NT2/D1 (cell line): ENCODE measurements around the gene ANAPC4.

Experiments
- SUZ12 ChIP-seq: IDR thresholded peaks from 2 replicates; pipeline ENCODE4 v1.6.1; 2011; ENCODE audit not compliant: insufficient read length, insufficient read depth; ENCODE audit errors: extremely low read depth
- YY1 ChIP-seq: IDR thresholded peaks from 2 replicates; pipeline ENCODE4 v1.6.1; 2011; ENCODE audit not compliant: insufficient read length, insufficient read depth
- ZNF274 ChIP-seq: IDR thresholded peaks from 2 replicates; pipeline ENCODE4 v1.6.1; 2011; ENCODE audit warnings: mild to moderate bottlenecking, low read depth, low read length

- TF ChIP-seq SUZ12, result no peak
- no peak for TF ChIP-seq YY1
- no peak for TF ChIP-seq ZNF274
Measured at GRCh38 chr4:25410820-25411529, 33.9 kb downstream of the ANAPC4 start.
